A673 (cell line): ENCODE measurements around the gene MMP21. TPM values are rescaled to one million over a fixed set of nuclear protein-coding genes. Genes with fewer than 3 reads are reported as not detected.

Experiments used
- BruUV-seq: library from RNA; stranded (reverse); fragments of 400-500 nt; replicated peaks from 2 replicates; lab custom pipeline; 2021; lab: Mats Ljungman, UMichigan
- CTCF ChIA-PET: fragments of 300-600 bp; sonication (Branson Sonifier 250); formaldehyde crosslinking; loops from one replicate; lab custom pipeline; 2022; ENCODE audit warnings: antibody characterized with exemption; lab: Charles Lee
- POLR2A ChIA-PET: fragments of 300-600 bp; sonication (Branson Sonifier 250); formaldehyde crosslinking; loops from one replicate; lab custom pipeline; 2022; ENCODE audit warnings: antibody characterized with exemption; ENCODE audit not compliant: low non-redundant PET; lab: Charles Lee
- DNase-seq: peaks from one replicate; pipeline ENCODE4 v3.0.0-alpha.2; 2015; ENCODE audit warnings: low spot score
- H3K27ac ChIP-seq: fragments of 200-600 bp; sonication (generic); 2 replicates; pipeline ENCODE4 v1.5.1; 2016; ENCODE audit warnings: mixed run types, low read depth, mild to moderate bottlenecking, mixed read lengths, antibody characterized with exemption, low read length; ENCODE audit not compliant: poor library complexity, severe bottlenecking
- H3K27me3 ChIP-seq: fragments of 200-600 bp; sonication (generic); replicated peaks from 2 replicates; pipeline ENCODE4 v1.6.1; 2017; ENCODE audit warnings: mixed run types, low read depth, mild to moderate bottlenecking, mixed read lengths, antibody characterized with exemption, low read length; ENCODE audit not compliant: insufficient read depth, poor library complexity
- H3K36me3 ChIP-seq: fragments of 200-600 bp; sonication (generic); 2 replicates; pipeline ENCODE4 v1.6.1; 2016; ENCODE audit warnings: mixed run types, mild to moderate bottlenecking, mixed read lengths, antibody characterized with exemption, low read length; ENCODE audit not compliant: insufficient read depth, poor library complexity, severe bottlenecking
- H3K4me1 ChIP-seq: fragments of 200-600 bp; sonication (generic); 2 replicates; pipeline ENCODE4 v1.6.1; 2017; ENCODE audit warnings: mixed run types, mild to moderate bottlenecking, mixed read lengths, antibody characterized with exemption, low read length; ENCODE audit not compliant: insufficient read depth, poor library complexity, severe bottlenecking
- H3K4me3 ChIP-seq: fragments of 200-600 bp; sonication (generic); 2 replicates; pipeline ENCODE4 v1.5.1; 2016; ENCODE audit warnings: low read depth, mixed run types, mild to moderate bottlenecking, mixed read lengths, low read length; ENCODE audit not compliant: poor library complexity, severe bottlenecking
- H3K9me3 ChIP-seq: fragments of 200-600 bp; sonication (generic); 2 replicates; pipeline ENCODE4 v1.6.1; 2016; ENCODE audit warnings: mixed run types, low read depth, mild to moderate bottlenecking, mixed read lengths, antibody characterized with exemption, low read length; ENCODE audit not compliant: poor library complexity, severe bottlenecking
- CTCF ChIP-seq: fragments of 300-800, 200-600 bp; sonication (generic); conservative IDR thresholded peaks from 2 replicates; pipeline ENCODE4 v1.5.1; 2017; ENCODE audit warnings: low read depth, mild to moderate bottlenecking, antibody characterized with exemption, low read length, moderate library complexity, mixed read lengths
- EZH2 ChIP-seq: fragments of 200-600 bp; sonication (generic); IDR thresholded peaks from 2 replicates; pipeline ENCODE4 v1.6.1; 2017; ENCODE audit warnings: borderline replicate concordance, low read depth, mild to moderate bottlenecking, mixed read lengths, antibody characterized with exemption, low read length; ENCODE audit not compliant: poor library complexity, severe bottlenecking
- intact Hi-C: fragments of 100-400 bp; cut with micrococcal nuclease; formaldehyde crosslinking; loops from one replicate; pipeline ENCODE4 v1.10.0; 2022; ENCODE audit not compliant: unreplicated experiment
- total RNA-seq: library from RNA; stranded (reverse); gene quantifications from 2 replicates; pipeline ENCODE4 v1.2.3, GENCODE V29; 2021

The MMP21 gene
- total RNA-seq, 1 experiment from 2014 or later: not detected

GRCh38 chr10:125738206-125738605 is 37.4 kb downstream of the MMP21 start:
- no peak for TF ChIP-seq EZH2
- TF ChIP-seq CTCF: no peak
- no peaks in the 10 kb centered on the region for H3K27me3 ChIP-seq
- intact Hi-C loops: no loop called here
- peaks cover 92% of the 10 kb centered on the region for H3K36me3 ChIP-seq
- H3K4me1 ChIP-seq: no peaks in the 10 kb centered on the region
- ChIA-PET POLR2A (no interaction called here), CTCF (no interaction called here)
- no peak for DNase-seq
- H3K9me3 ChIP-seq: no peaks in the 10 kb centered on the region
- H3K4me3 ChIP-seq: no peak overlapping the region
- no peak overlapping the region for H3K27ac ChIP-seq
- BruUV-seq: no TSS peak

GRCh38 chr10:125734823-125735222 is 40.8 kb downstream of the MMP21 start:
- Histone ChIP-seq H3K27me3 (no peaks in the 10 kb centered on the region), H3K36me3 (peaks cover 91% of the 10 kb centered on the region), H3K4me1 (no peaks in the 10 kb centered on the region), H3K9me3 (no peaks in the 10 kb centered on the region), H3K4me3 (no peak overlapping the region), H3K27ac (no peak overlapping the region)
- no peak for DNase-seq
- TF ChIP-seq EZH2 (no peak), CTCF (peak; percentile 31; the same call in 1 of the 2 replicates)
- CTCF ChIA-PET: no interaction called here
- POLR2A ChIA-PET: no interaction called here
- intact Hi-C loops: no loop called here
- no TSS peak for BruUV-seq

GRCh38 chr10:125734148-125734547 is 41.5 kb downstream of the MMP21 start:
- Histone ChIP-seq H3K9me3 (no peaks in the 10 kb centered on the region), H3K27me3 (no peaks in the 10 kb centered on the region), H3K4me1 (no peaks in the 10 kb centered on the region), H3K4me3 (no peak overlapping the region), H3K36me3 (peaks cover 91% of the 10 kb centered on the region), H3K27ac (no peak overlapping the region)
- intact Hi-C loops: no loop called here
- CTCF ChIA-PET: no interaction called here
- no peak for DNase-seq
- no TSS peak for BruUV-seq
- TF ChIP-seq CTCF (no peak), EZH2 (no peak)
- POLR2A ChIA-PET: no interaction called here
